ENCODE data around the gene MTR. TPM values are rescaled to one million over a fixed set of nuclear protein-coding genes. Genes with fewer than 3 reads are reported as not detected.

MTR gene
- total and polyA plus RNA-seq, 9 of the 15 experiments (the other 6 are each of a cell fraction or from before 2014, with no cell fraction given): 3.4 to 44.3 (median 20.3) TPM

GRCh38 chr1:236753964-236754363 is 41.1 kb upstream of the MTR start (continued):
- no peak for TF ChIP-seq ZBTB12 (CRISPR knock-in tag; IDR thresholded peaks at IDR 0.05)

- Histone ChIP-seq H3K9me1 (ENCODE audit: control insufficient read depth, insufficient read depth, low read length) (no peaks in the 10 kb centered on the region), H3K4me1 (replicated peaks in 1 of 2; ENCODE audit: control insufficient read depth in 2 of 2, insufficient read depth in 2 of 2, low read length in 2 of 2) (peaks cover 10 to 13% of the 10 kb centered on the region in 2 experiments), H3K27ac (ENCODE audit: extremely low read depth, low read depth, low read length) (no peak overlapping the region), H3K36me3 (ENCODE audit: control insufficient read depth, insufficient read depth, low read length) (no peaks in the 10 kb centered on the region), H3K4me2 (ENCODE audit: insufficient read depth, low read length) (no peak overlapping the region), H3K79me2 (ENCODE audit: control insufficient read depth, insufficient read depth, low read length) (no peaks in the 10 kb centered on the region), H3K27me3 (ENCODE audit: control insufficient read depth in 2 of 2, insufficient read depth in 2 of 2, low read length in 2 of 2) (peaks cover 0 to 16% of the 10 kb centered on the region in 2 experiments; a peak in 3 of 5 replicates), H3K9ac (ENCODE audit: insufficient read depth in 1 of 2, low read depth in 2 of 2, low read length in 2 of 2) (0 out of 4 replicates have a peak overlapping the region, but pooled peaks of 1 of the 2 experiments have one; percentile 29), H2AFZ (ENCODE audit: low read depth, low read length) (peak overlapping the region; percentile 5; the same call in 1 of the 2 replicates), H3K9me3 (replicated peaks; ENCODE audit: control insufficient read depth, insufficient read depth, low read depth, low read length) (no peaks in the 10 kb centered on the region), H3K4me3 (no peak overlapping the region), H4K20me1 (replicated peaks; ENCODE audit: control insufficient read depth, insufficient read depth, low read length) (no peaks in the 10 kb centered on the region)
- ChIA-PET CTCF (ENCODE audit: low intra/inter-chr PET ratio) (interaction anchor here (0.7 to 2.9 kb wide), 2 partner anchors 109 to 114 kb away, joined by 3 to 11 read pairs; no protein-coding TSS in a partner anchor), POLR2A (interaction anchor here (0.6 to 1.0 kb wide), 2 partner anchors 9 to 29 kb away, joined by 3 read pairs; no protein-coding TSS in a partner anchor)
- in situ Hi-C loops (cut with MboI): no loop called here
- no TSS peak for BruUV-seq (replicated peaks)
- intact Hi-C loops (cut with micrococcal nuclease): loop anchor here (5.0 to 10.0 kb wide), 3 partner anchors 290 to 652 kb away; partner anchors contain the start of gene RYR2
- no peak for DNase-seq (ENCODE audit: extremely low read depth in 1 of 4, low spot score in 3 of 4)
- no peak for FAIRE-seq
- peak; percentile 29 for ATAC-seq
- 35% methylated on average over 18 of the region's 18 CpGs for whole genome bisulfite sequencing (ENCODE audit: insufficient coverage, low coverage, missing lambda C conversion rate)
- TF ChIP-seq MNT (conservative IDR thresholded peaks at IDR 0.05): no peak
- TF ChIP-seq GATAD2A (IDR thresholded peaks at IDR 0.05): no peak
- TF ChIP-seq ZNF324 (CRISPR knock-in tag; IDR thresholded peaks at IDR 0.05): no peak
- no peak for TF ChIP-seq E2F4 (CRISPR knock-in tag; IDR thresholded peaks at IDR 0.05; ENCODE audit: low read depth)
- TF ChIP-seq RBM15 (IDR thresholded peaks at IDR 0.05; ENCODE audit: insufficient read depth, low read length): no peak
- TF ChIP-seq NELFE (IDR thresholded peaks at IDR 0.05; ENCODE audit: insufficient read depth, insufficient read length): no peak
- no peak for TF ChIP-seq SIX5 (IDR thresholded peaks at IDR 0.05; ENCODE audit: borderline replicate concordance in 1 of 2, insufficient read depth in 1 of 2, low read depth in 1 of 2, low read length in 2 of 2)
- no peak for TF ChIP-seq TCF7L2 (IDR thresholded peaks at IDR 0.05; ENCODE audit: low read depth, low read length)
- no peak for TF ChIP-seq PKNOX1 (IDR thresholded peaks at IDR 0.05)
- TF ChIP-seq CBX1 (IDR thresholded peaks at IDR 0.05; ENCODE audit: low read depth): no peak
- no peak for TF ChIP-seq TEAD2 (tag; IDR thresholded peaks at IDR 0.05)
Observed at GRCh38 chr1:236754525-236755210, 40.4 kb upstream of the MTR start.

All from K562 (cell line).